Fibroblast of mammary gland (primary cell): ENCODE results near the gene NEK4.

Experiments
- DNase-seq: peaks from one replicate; pipeline ENCODE4 v3.0.0-alpha.2; 2010; ENCODE audit warnings: low read depth
- H3K4me3 ChIP-seq: 2 replicates; pipeline ENCODE4 v1.5.1; 2011; ENCODE audit warnings: low read depth, mild to moderate bottlenecking, low read length, moderate library complexity; ENCODE audit not compliant: control insufficient read depth
- CTCF ChIP-seq: conservative IDR thresholded peaks from 2 replicates; pipeline ENCODE4 v1.5.1; 2011; ENCODE audit warnings: low read depth, low read length, inconsistent platforms; ENCODE audit not compliant: control insufficient read depth, insufficient read depth

The NEK4 gene

GRCh38 chr3:52794612-52795099 lies 23.9 kb upstream of the NEK4 start, which contains the start of gene ITIH3:
ITIH3 (plus strand) TSS chr3:52794796; CDS start chr3:52794804, 8 bp downstream.
- no peak for TF ChIP-seq CTCF
- DNase-seq: no peak

GRCh38 chr3:52793702-52794611 lies 23.2 kb upstream of the NEK4 start:
- no peak for DNase-seq
- H3K4me3 ChIP-seq: no peak overlapping the region

More at GRCh38 chr3:52794612-52795099, 23.9 kb upstream of the NEK4 start, which contains the start of gene ITIH3:
- H3K4me3 ChIP-seq: no peak within 1 kb of the TSS

GRCh38 chr3:52792961-52793695 lies 22.4 kb upstream of the NEK4 start:
- H3K4me3 ChIP-seq: no peak overlapping the region
- TF ChIP-seq CTCF: no peak
- peak; percentile 28 for DNase-seq

More at GRCh38 chr3:52793702-52794611, 23.2 kb upstream of the NEK4 start:
- TF ChIP-seq CTCF: no peak

- no peak for TF ChIP-seq CTCF
- H3K4me3 ChIP-seq: no peak overlapping the region
- DNase-seq: no peak
Measured at GRCh38 chr3:52792413-52792812, 21.7 kb upstream of the NEK4 start.

- no peak overlapping the region for H3K4me3 ChIP-seq
Measured at GRCh38 chr3:52791928-52792327, 21.2 kb upstream of the NEK4 start.

GRCh38 chr3:52791366-52791765 lies 20.6 kb upstream of the NEK4 start:
- no peak for DNase-seq
- no peak for TF ChIP-seq CTCF
- H3K4me3 ChIP-seq: no peak overlapping the region

More at GRCh38 chr3:52791928-52792327, 21.2 kb upstream of the NEK4 start:
- no peak for TF ChIP-seq CTCF
- DNase-seq: no peak
